ENCODE measurements around the gene ZC3H12D. TPM values are rescaled to one million over a fixed set of nuclear protein-coding genes. Genes with fewer than 3 reads are reported as not detected.
A peak's percentile ranks its signal among the peaks of the same experiment; 100 is the strongest.

ZC3H12D gene
- total RNA-seq, 1 donor from 2014 or later: 0.25 TPM

DNA sequence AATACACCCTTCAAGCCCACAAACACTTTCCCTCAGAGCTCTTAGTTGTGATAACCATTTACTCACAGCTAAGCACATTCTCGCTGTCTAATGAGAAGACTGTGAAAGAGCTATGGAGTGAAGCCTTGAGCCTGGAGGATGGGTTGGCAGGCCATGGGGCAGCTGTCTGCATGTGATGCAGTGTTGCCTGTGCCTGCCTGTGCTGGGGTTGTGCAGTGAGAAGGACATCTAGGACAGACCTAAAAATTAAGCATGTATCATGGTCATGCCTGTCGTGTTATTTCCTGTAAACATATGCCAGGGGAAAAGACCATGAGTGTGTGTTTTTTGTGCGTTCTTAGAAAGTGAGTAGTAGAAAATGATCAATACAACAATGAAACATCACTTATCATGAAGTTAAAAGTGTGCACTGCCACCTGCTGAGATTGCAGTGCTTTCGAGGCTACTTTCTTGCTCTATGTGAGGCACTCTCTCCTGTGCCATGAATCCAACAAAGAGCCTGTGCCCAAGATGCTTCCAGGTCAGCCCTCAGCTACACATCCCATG is 8.1 kb upstream of the ZC3H12D start:
- no peak overlapping the region for H3K4me3 Mint-ChIP-seq (ENCODE audit: unreplicated experiment)
- no peaks in the 10 kb centered on the region for H3K27me3 Mint-ChIP-seq (ENCODE audit: low read depth)
- peaks cover 1% of the 10 kb centered on the region for H3K36me3 Mint-ChIP-seq (ENCODE audit: low read depth)
- TF ChIP-seq, protein P1, sequence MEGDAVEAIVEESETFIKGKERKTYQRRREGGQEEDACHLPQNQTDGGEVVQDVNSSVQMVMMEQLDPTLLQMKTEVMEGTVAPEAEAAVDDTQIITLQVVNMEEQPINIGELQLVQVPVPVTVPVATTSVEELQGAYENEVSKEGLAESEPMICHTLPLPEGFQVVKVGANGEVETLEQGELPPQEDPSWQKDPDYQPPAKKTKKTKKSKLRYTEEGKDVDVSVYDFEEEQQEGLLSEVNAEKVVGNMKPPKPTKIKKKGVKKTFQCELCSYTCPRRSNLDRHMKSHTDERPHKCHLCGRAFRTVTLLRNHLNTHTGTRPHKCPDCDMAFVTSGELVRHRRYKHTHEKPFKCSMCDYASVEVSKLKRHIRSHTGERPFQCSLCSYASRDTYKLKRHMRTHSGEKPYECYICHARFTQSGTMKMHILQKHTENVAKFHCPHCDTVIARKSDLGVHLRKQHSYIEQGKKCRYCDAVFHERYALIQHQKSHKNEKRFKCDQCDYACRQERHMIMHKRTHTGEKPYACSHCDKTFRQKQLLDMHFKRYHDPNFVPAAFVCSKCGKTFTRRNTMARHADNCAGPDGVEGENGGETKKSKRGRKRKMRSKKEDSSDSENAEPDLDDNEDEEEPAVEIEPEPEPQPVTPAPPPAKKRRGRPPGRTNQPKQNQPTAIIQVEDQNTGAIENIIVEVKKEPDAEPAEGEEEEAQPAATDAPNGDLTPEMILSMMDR (IDR thresholded peaks at IDR 0.05): no peak
- no peak for DNase-seq (ENCODE audit: low spot score)
- peaks cover 9% of the 10 kb centered on the region for H3K4me1 Mint-ChIP-seq (ENCODE audit: low read depth)
- no peaks in the 10 kb centered on the region for H3K9me3 Mint-ChIP-seq (ENCODE audit: low read depth)
- no peak overlapping the region for H3K27ac Mint-ChIP-seq (ENCODE audit: unreplicated experiment)

GRCh38 chr6:149489967-149490366 is 5.2 kb upstream of the ZC3H12D start:
- Mint-ChIP-seq H3K4me3 (ENCODE audit: unreplicated experiment) (no peak overlapping the region), H3K9me3 (ENCODE audit: low read depth) (no peaks in the 10 kb centered on the region), H3K4me1 (ENCODE audit: low read depth) (peaks cover 5% of the 10 kb centered on the region), H3K36me3 (ENCODE audit: low read depth) (no peaks in the 10 kb centered on the region), H3K27me3 (ENCODE audit: low read depth) (no peaks in the 10 kb centered on the region), H3K27ac (ENCODE audit: unreplicated experiment) (no peak overlapping the region)
- TF ChIP-seq, protein P1 (IDR thresholded peaks at IDR 0.05): no peak
- DNase-seq (ENCODE audit: low spot score): no peak

GRCh38 chr6:149488815-149489214 is 4.0 kb upstream of the ZC3H12D start:
- Mint-ChIP-seq H3K36me3 (ENCODE audit: low read depth) (no peaks in the 10 kb centered on the region), H3K27me3 (ENCODE audit: low read depth) (no peaks in the 10 kb centered on the region), H3K27ac (ENCODE audit: unreplicated experiment) (no peak overlapping the region), H3K4me1 (ENCODE audit: low read depth) (peaks cover 10% of the 10 kb centered on the region), H3K9me3 (ENCODE audit: low read depth) (no peaks in the 10 kb centered on the region), H3K4me3 (ENCODE audit: unreplicated experiment) (no peak overlapping the region)
- TF ChIP-seq, protein P1 (IDR thresholded peaks at IDR 0.05): no peak
- DNase-seq (ENCODE audit: low spot score): no peak

- Mint-ChIP-seq H3K9me3 (ENCODE audit: low read depth) (no peaks in the 10 kb centered on the region), H3K4me3 (ENCODE audit: unreplicated experiment) (no peak overlapping the region), H3K27ac (ENCODE audit: unreplicated experiment) (no peak overlapping the region), H3K27me3 (ENCODE audit: low read depth) (no peaks in the 10 kb centered on the region), H3K4me1 (ENCODE audit: low read depth) (peaks cover 14% of the 10 kb centered on the region), H3K36me3 (ENCODE audit: low read depth) (no peaks in the 10 kb centered on the region)
- TF ChIP-seq, protein P1 (IDR thresholded peaks at IDR 0.05): no peak
- no peak for DNase-seq (ENCODE audit: low spot score)
Observed at GRCh38 chr6:149487316-149487715, 2.5 kb upstream of the ZC3H12D start.

DNA sequence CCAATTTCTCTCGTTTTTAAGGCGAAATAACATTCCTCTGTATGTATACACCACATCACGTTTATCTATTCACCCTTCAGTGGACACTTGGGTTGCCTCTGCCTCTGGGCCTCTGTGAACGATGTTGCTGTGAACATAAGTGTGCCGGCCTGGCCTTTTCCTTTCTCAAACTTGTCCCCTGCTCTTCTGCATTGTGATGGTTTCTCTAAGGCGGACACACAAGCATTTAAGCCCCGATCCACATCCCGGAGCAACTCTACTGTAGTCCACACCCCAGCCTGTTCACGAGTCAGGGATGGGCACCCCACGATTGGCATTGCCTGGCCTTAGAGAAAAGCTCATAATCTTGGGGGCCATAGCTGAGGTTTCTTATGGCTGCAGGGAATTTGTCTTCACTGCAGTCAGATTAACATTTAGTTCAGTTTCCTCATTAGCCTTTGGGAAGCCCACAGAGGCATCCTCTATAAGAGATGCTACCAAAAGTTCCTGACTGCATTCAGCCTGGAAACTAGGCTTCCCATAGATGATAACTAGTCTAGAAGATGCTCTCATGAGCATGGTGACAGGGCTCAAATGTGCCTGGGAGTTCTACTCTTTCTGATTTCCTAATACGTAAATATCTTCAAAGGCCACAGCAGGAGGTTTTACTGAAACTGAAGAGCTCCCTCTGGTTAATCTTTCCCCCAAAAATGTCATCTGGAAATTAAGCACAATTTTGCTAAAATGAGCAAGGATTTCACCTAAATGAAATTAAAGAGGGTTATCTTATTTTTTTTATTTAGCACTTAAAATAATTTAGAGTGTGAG is 762 bp downstream of the ZC3H12D start:
- H3K4me3 Mint-ChIP-seq (ENCODE audit: unreplicated experiment): no peak overlapping the region
- peaks cover 22% of the 10 kb centered on the region for H3K4me1 Mint-ChIP-seq (ENCODE audit: low read depth)
- no peaks in the 10 kb centered on the region for H3K9me3 Mint-ChIP-seq (ENCODE audit: low read depth)
- no peak for DNase-seq (ENCODE audit: low spot score)
- peak overlapping the region; percentile 33 for H3K27ac Mint-ChIP-seq (ENCODE audit: unreplicated experiment)
- no peaks in the 10 kb centered on the region for H3K36me3 Mint-ChIP-seq (ENCODE audit: low read depth)
- TF ChIP-seq, protein P1 (IDR thresholded peaks at IDR 0.05): no peak
- peaks cover 1% of the 10 kb centered on the region for H3K27me3 Mint-ChIP-seq (ENCODE audit: low read depth)

Data from chondrocyte (in vitro differentiated cells).